OCI-LY1 (cell line): ENCODE data around the gene ATXN7L1.

Experiments used
- H2AFZ ChIP-seq: fragments of 200-600 bp; sonication (generic), shearing (Covaris generic); 2 replicates; pipeline ENCODE4 v1.6.0; 2014; ENCODE audit warnings: antibody characterized with exemption, mild to moderate bottlenecking, low read length
- H3F3A ChIP-seq: fragments of 200-600 bp; sonication (generic), shearing (Covaris generic); 2 replicates; pipeline ENCODE4 v1.6.0; 2014; ENCODE audit warnings: mild to moderate bottlenecking, antibody characterized with exemption, low read length, moderate library complexity; ENCODE audit not compliant: insufficient read depth
- H3K27ac ChIP-seq: fragments of 200-600 bp; sonication (generic); 2 replicates; pipeline ENCODE4 v1.5.1; 2014; ENCODE audit warnings: low read length, mixed run types, mild to moderate bottlenecking, low read depth; ENCODE audit not compliant: poor library complexity, severe bottlenecking
- H3K27me3 ChIP-seq: fragments of 200-600 bp; sonication (generic); 2 replicates; pipeline ENCODE4 v1.6.0; 2014; ENCODE audit warnings: antibody characterized with exemption, mild to moderate bottlenecking, low read length, moderate library complexity; ENCODE audit not compliant: insufficient read depth
- H3K36me3 ChIP-seq: fragments of 200-600 bp; sonication (generic); 2 replicates; pipeline ENCODE4 v1.6.1; 2014; ENCODE audit warnings: mild to moderate bottlenecking, antibody characterized with exemption, low read length, moderate library complexity, mixed read lengths; ENCODE audit not compliant: insufficient read depth
- H3K4me1 ChIP-seq: fragments of 200-600 bp; sonication (generic); 2 replicates; pipeline ENCODE4 v1.5.1; 2014; ENCODE audit warnings: mild to moderate bottlenecking, low read length, moderate library complexity; ENCODE audit not compliant: insufficient read depth, severe bottlenecking
- H3K4me2 ChIP-seq: fragments of 200-600 bp; sonication (generic), shearing (Covaris generic); 2 replicates; pipeline ENCODE4 v1.6.1; 2014; ENCODE audit warnings: low read length
- H3K4me3 ChIP-seq: fragments of 200-600 bp; sonication (generic); 2 replicates; pipeline ENCODE4 v1.5.1; 2014; ENCODE audit warnings: low read length, low read depth, mild to moderate bottlenecking, mixed read lengths; ENCODE audit not compliant: poor library complexity, severe bottlenecking
- H3K79me2 ChIP-seq: fragments of 200-600 bp; shearing (Covaris generic); 2 replicates; pipeline ENCODE4 v1.6.1; 2016; ENCODE audit warnings: mixed run types, low read length, mixed read lengths; ENCODE audit not compliant: insufficient read depth
- H3K9ac ChIP-seq: fragments of 200-600 bp; sonication (generic), shearing (Covaris generic); 2 replicates; pipeline ENCODE4 v1.6.1; 2014; ENCODE audit warnings: mild to moderate bottlenecking, low read length, mixed read lengths
- H3K9me2 ChIP-seq: fragments of 200-600 bp; sonication (generic), shearing (Covaris generic); 2 replicates; pipeline ENCODE4 v1.6.1; 2014; ENCODE audit warnings: low read depth, mild to moderate bottlenecking, low read length, mixed read lengths
- H3K9me3 ChIP-seq: fragments of 200-600 bp; shearing (Covaris generic); 2 replicates; pipeline ENCODE4 v1.6.1; 2014; ENCODE audit warnings: low read length, mixed read lengths
- H4K20me1 ChIP-seq: fragments of 200-600 bp; sonication (generic), shearing (Covaris generic); 2 replicates; pipeline ENCODE4 v1.6.0; 2016; ENCODE audit warnings: mild to moderate bottlenecking, low read length; ENCODE audit not compliant: insufficient read depth
- CTCF ChIP-seq: fragments of 200-600 bp; sonication (generic), shearing (Covaris generic); IDR thresholded peaks from 2 replicates; pipeline ENCODE4 v1.5.1; 2017; ENCODE audit warnings: mild to moderate bottlenecking, antibody characterized with exemption, low read length, moderate library complexity, mixed read lengths
- EZH2 ChIP-seq: fragments of 200-600 bp; sonication (generic), shearing (Covaris generic); IDR thresholded peaks from 2 replicates; pipeline ENCODE4 v1.8.0; 2017; ENCODE audit warnings: borderline replicate concordance, mixed run types, mild to moderate bottlenecking, antibody characterized with exemption, low read length, moderate library complexity, mixed read lengths

Gene ATXN7L1

GRCh38 chr7:105819559-105819958, 56.8 kb downstream of the ATXN7L1 start:
- no peaks in the 10 kb centered on the region for H3F3A ChIP-seq
- no peak overlapping the region for H3K4me2 ChIP-seq
- H3K36me3 ChIP-seq = no peaks in the 10 kb centered on the region
- no peaks in the 10 kb centered on the region for H3K9me2 ChIP-seq
- H3K9me3 ChIP-seq = no peaks in the 10 kb centered on the region
- no peak overlapping the region for H3K27ac ChIP-seq
- H3K4me1 ChIP-seq = no peaks in the 10 kb centered on the region
- no peaks in the 10 kb centered on the region for H3K79me2 ChIP-seq
- H3K27me3 ChIP-seq = peaks cover 4% of the 10 kb centered on the region; the same call in 1 of the 2 replicates
- no peak overlapping the region for H3K4me3 ChIP-seq
- no peak overlapping the region for H3K9ac ChIP-seq
- no peak overlapping the region for H2AFZ ChIP-seq
- TF ChIP-seq EZH2 (no peak), CTCF (no peak)
- H4K20me1 ChIP-seq = no peaks in the 10 kb centered on the region

- no peaks in the 10 kb centered on the region for H3F3A ChIP-seq
- no peaks in the 10 kb centered on the region for H3K79me2 ChIP-seq
- H3K4me3 ChIP-seq = no peak overlapping the region
- no peak overlapping the region for H2AFZ ChIP-seq
- H3K36me3 ChIP-seq = no peaks in the 10 kb centered on the region
- H3K9me3 ChIP-seq = no peaks in the 10 kb centered on the region
- no peak overlapping the region for H3K4me2 ChIP-seq
- no peak overlapping the region for H3K27ac ChIP-seq
- no peaks in the 10 kb centered on the region; the same call in 1 of the 2 replicates for H3K27me3 ChIP-seq
- H3K9me2 ChIP-seq = no peaks in the 10 kb centered on the region
- TF ChIP-seq CTCF = no peak
- no peak for TF ChIP-seq EZH2
- H4K20me1 ChIP-seq = no peaks in the 10 kb centered on the region
- H3K4me1 ChIP-seq = no peaks in the 10 kb centered on the region
- no peak overlapping the region for H3K9ac ChIP-seq
These were observed 59.3 kb downstream of the ATXN7L1 start for GRCh38 chr7:105816954-105817615.

DNA sequence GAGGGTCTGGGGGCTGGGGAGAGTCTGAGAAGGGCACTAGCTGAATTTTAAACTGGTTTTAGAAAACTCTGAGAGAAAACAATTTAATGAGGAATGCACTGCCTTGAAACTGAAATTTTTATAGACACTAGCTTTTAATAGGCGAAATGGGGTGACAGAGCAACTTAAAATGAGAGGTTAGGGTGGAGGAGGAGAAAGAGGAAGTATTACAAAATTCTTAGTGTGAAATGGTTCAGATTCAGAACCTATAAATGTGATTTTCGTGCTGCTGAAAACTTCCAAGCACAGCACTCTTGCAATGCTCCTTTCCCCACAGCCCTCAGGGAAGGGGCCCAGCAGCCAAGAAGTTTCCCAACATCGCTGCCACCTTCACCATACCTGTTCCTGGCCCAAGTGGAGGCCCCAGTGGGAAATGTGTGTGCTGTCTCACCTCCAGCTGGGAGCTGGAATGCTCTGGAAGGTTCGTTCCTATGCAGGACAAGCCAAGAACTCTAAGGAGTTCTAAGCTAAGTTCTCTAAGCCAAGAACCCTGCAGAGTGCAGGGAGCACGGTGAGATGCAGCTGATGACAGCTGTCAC, 60.0 kb downstream of the ATXN7L1 start:
- no peaks in the 10 kb centered on the region for H3K4me1 ChIP-seq
- no peaks in the 10 kb centered on the region for H4K20me1 ChIP-seq
- H3K27ac ChIP-seq = no peak overlapping the region
- H3K9ac ChIP-seq = no peak overlapping the region
- H3F3A ChIP-seq = no peaks in the 10 kb centered on the region
- H3K36me3 ChIP-seq = no peaks in the 10 kb centered on the region
- H3K9me3 ChIP-seq = no peaks in the 10 kb centered on the region
- H3K4me3 ChIP-seq = no peak overlapping the region
- no peaks in the 10 kb centered on the region for H3K79me2 ChIP-seq
- no peak for TF ChIP-seq CTCF
- no peak for TF ChIP-seq EZH2
- H2AFZ ChIP-seq = no peak overlapping the region
- H3K27me3 ChIP-seq = no peaks in the 10 kb centered on the region; the same call in 1 of the 2 replicates
- no peaks in the 10 kb centered on the region for H3K9me2 ChIP-seq
- H3K4me2 ChIP-seq = no peak overlapping the region
